CD4-positive, alpha-beta memory T cell (primary cell): ENCODE data around the gene TLE7. TPM values are rescaled to one million over a fixed set of nuclear protein-coding genes. Genes with fewer than 3 reads are reported as not detected.

ENCODE experiments used
- CTCF ChIA-PET: fragments of 350-600 bp; sonication (Branson Sonifier 250); formaldehyde crosslinking; loops from one replicate; lab custom pipeline; 2021; ENCODE audit warnings: inconsistent platforms; ENCODE audit not compliant: partially characterized antibody; lab: Charles Lee
- POLR2A ChIA-PET: fragments of 350-600 bp; sonication (Branson Sonifier 250); formaldehyde crosslinking; loops from one replicate; lab custom pipeline; 2021; ENCODE audit not compliant: partially characterized antibody; lab: Charles Lee
- DNase-seq, 5 donors: peaks; one replicate each; pipeline versions ENCODE4 v3.0.0 to v3.0.0-alpha.2; 2020 to 2022; ENCODE audit warnings: mixed read lengths in 1 of 5
- H3K27ac ChIP-seq: one replicate; pipeline ENCODE4 v1.7.0; 2013; ENCODE audit warnings: low read depth, low read length
- H3K27me3 ChIP-seq: 2 replicates; pipeline ENCODE4 v1.7.0; 2013; ENCODE audit warnings: mild to moderate bottlenecking, low read length, moderate library complexity; ENCODE audit not compliant: insufficient read depth
- H3K36me3 ChIP-seq: 2 replicates; pipeline ENCODE4 v1.7.0; 2013; ENCODE audit warnings: mild to moderate bottlenecking, low read length, moderate library complexity; ENCODE audit not compliant: insufficient read depth
- H3K4me1 ChIP-seq: 2 replicates; pipeline ENCODE4 v1.7.0; 2013; ENCODE audit warnings: mild to moderate bottlenecking, low read length, moderate library complexity; ENCODE audit not compliant: insufficient read depth
- H3K4me3 ChIP-seq, 2 donors: one replicate each; pipeline ENCODE4 v1.7.0; 2013; ENCODE audit warnings: low read length in 2 of 2, mild to moderate bottlenecking in 1 of 2
- H3K9me3 ChIP-seq, 2 donors: one replicate each; pipeline ENCODE4 v1.7.0; 2013; ENCODE audit warnings: low read length in 2 of 2, control low read depth in 1 of 2; ENCODE audit not compliant: control insufficient read depth in 1 of 2
- H3K27ac Mint-ChIP-seq, 7 donors: one replicate each; pipeline ENCODE4 v1.8.0; 2020 to 2021; ENCODE audit warnings: mixed read lengths in 7 of 7, mild to moderate bottlenecking in 6 of 7, inconsistent platforms in 3 of 7, moderate library complexity in 3 of 7
- H3K27me3 Mint-ChIP-seq, 2 donors: one replicate each; pipeline ENCODE4 v1.8.0; 2020 to 2021; ENCODE audit warnings: mixed read lengths in 2 of 2
- H3K36me3 Mint-ChIP-seq, 2 donors: one replicate each; pipeline ENCODE4 v1.8.0; 2020 to 2021; ENCODE audit warnings: mixed read lengths in 2 of 2, inconsistent platforms in 1 of 2, mild to moderate bottlenecking in 1 of 2
- H3K4me1 Mint-ChIP-seq, 4 donors: one replicate each; pipeline ENCODE4 v1.8.0; 2020 to 2021; ENCODE audit warnings: mixed read lengths in 4 of 4, mild to moderate bottlenecking in 1 of 4
- H3K4me3 Mint-ChIP-seq, 8 donors: one replicate each; pipeline ENCODE4 v1.8.0; 2020 to 2021; ENCODE audit warnings: mixed read lengths in 8 of 8, mild to moderate bottlenecking in 7 of 8, moderate library complexity in 6 of 8, inconsistent platforms in 3 of 8
- H3K9me3 Mint-ChIP-seq, 8 donors: one replicate each; pipeline ENCODE4 v1.8.0; 2020 to 2021; ENCODE audit warnings: mixed read lengths in 8 of 8, mild to moderate bottlenecking in 5 of 8, inconsistent platforms in 3 of 8, moderate library complexity in 1 of 8
- intact Hi-C: fragments of 100-400 bp; cut with micrococcal nuclease; formaldehyde crosslinking; loops from one replicate; pipeline ENCODE4 v1.15.1; 2023
- polyA plus RNA-seq, 2 donors: library from polyadenylated mRNA; unstranded; fragments of 300-500 nt; fragmentation: Illumina TruSeq; gene quantifications; one replicate each; pipeline ENCODE4 v1.2.3, GENCODE V29; 2021
- total RNA-seq, 2 experiments: library from RNA; stranded (reverse); gene quantifications; one replicate each; pipeline ENCODE4 v1.2.3, GENCODE V29; 2021

Gene TLE7
- total and polyA plus RNA-seq, 4 experiments from 2014 or later = not detected

GRCh38 chr16:71456801-71457200 is 14.9 kb upstream of the TLE7 start:
- H3K4me1 ChIP-seq = peaks cover 16% of the 10 kb centered on the region
- no peak for DNase-seq
- Mint-ChIP-seq H3K4me3 (no peak overlapping the region), H3K27me3 (no peaks in the 10 kb centered on the region), H3K9me3 (peaks cover 2 to 18% (median 14%) of the 10 kb centered on the region in 8 donors), H3K27ac (no peak overlapping the region), H3K36me3 (peaks cover 51 to 53% of the 10 kb centered on the region in 2 donors), H3K4me1 (peaks cover 2 to 17% (median 10%) of the 10 kb centered on the region in 4 donors)
- H3K27me3 ChIP-seq = no peaks in the 10 kb centered on the region
- CTCF ChIA-PET = interaction anchor here (1.0 to 1.5 kb wide), 2 partner anchors 44 to 154 kb away, joined by 3 read pairs; no protein-coding TSS in a partner anchor
- H3K4me3 ChIP-seq = no peak overlapping the region
- H3K9me3 ChIP-seq = peaks cover 0 to 6% of the 10 kb centered on the region in 2 donors
- intact Hi-C loops = no loop called here
- no peak overlapping the region for H3K27ac ChIP-seq
- POLR2A ChIA-PET = no interaction called here
- peaks cover 11% of the 10 kb centered on the region for H3K36me3 ChIP-seq

GRCh38 chr16:71453036-71453435 is 11.2 kb upstream of the TLE7 start:
- Mint-ChIP-seq H3K36me3 (peaks cover 84 to 86% of the 10 kb centered on the region in 2 donors), H3K4me1 (no peaks in the 10 kb centered on the region), H3K27me3 (no peaks in the 10 kb centered on the region), H3K9me3 (peaks cover 6 to 54% (median 49%) of the 10 kb centered on the region in 8 donors), H3K27ac (no peak overlapping the region), H3K4me3 (peak overlapping the region in 1 of 8 donors; percentile 31)
- no peak for DNase-seq
- Histone ChIP-seq H3K27ac (no peak overlapping the region), H3K4me1 (no peaks in the 10 kb centered on the region), H3K4me3 (no peak overlapping the region), H3K9me3 (peaks cover 13 to 31% of the 10 kb centered on the region in 2 donors), H3K27me3 (no peaks in the 10 kb centered on the region), H3K36me3 (peaks cover 43% of the 10 kb centered on the region)
- ChIA-PET POLR2A (no interaction called here), CTCF (interaction anchor here (0.7 kb wide), 1 partner anchor 216 kb away, joined by 3 read pairs; no protein-coding TSS in a partner anchor)
- intact Hi-C loops = no loop called here

GRCh38 chr16:71449020-71449419 is 7.2 kb upstream of the TLE7 start:
- Histone ChIP-seq H3K4me3 (no peak overlapping the region), H3K27me3 (no peaks in the 10 kb centered on the region), H3K4me1 (no peaks in the 10 kb centered on the region), H3K36me3 (peaks cover 43% of the 10 kb centered on the region), H3K9me3 (peaks cover 13 to 46% of the 10 kb centered on the region in 2 donors), H3K27ac (no peak overlapping the region)
- DNase-seq = no peak
- peaks cover 65 to 66% of the 10 kb centered on the region in 2 donors for H3K36me3 Mint-ChIP-seq
- intact Hi-C loops = loop anchor here (5.0 kb wide), 1 partner anchor 48 kb away; no protein-coding TSS in a partner anchor
- H3K27ac Mint-ChIP-seq = peak overlapping the region in 1 of 7 donors; percentile 37
- H3K27me3 Mint-ChIP-seq = no peaks in the 10 kb centered on the region
- peaks cover 6 to 89% (median 75%) of the 10 kb centered on the region in 8 donors for H3K9me3 Mint-ChIP-seq
- ChIA-PET POLR2A (no interaction called here), CTCF (interaction anchor here (1.2 to 1.4 kb wide), 2 partner anchors 38 to 162 kb away, joined by 3 read pairs; no protein-coding TSS in a partner anchor)
- H3K4me1 Mint-ChIP-seq = no peaks in the 10 kb centered on the region
- no peak overlapping the region for H3K4me3 Mint-ChIP-seq

GRCh38 chr16:71448274-71448866 is 6.5 kb upstream of the TLE7 start:
- H3K4me1 Mint-ChIP-seq = no peaks in the 10 kb centered on the region
- Histone ChIP-seq H3K4me3 (no peak overlapping the region), H3K36me3 (peaks cover 43% of the 10 kb centered on the region), H3K27me3 (no peaks in the 10 kb centered on the region), H3K27ac (no peak overlapping the region), H3K4me1 (no peaks in the 10 kb centered on the region), H3K9me3 (peaks cover 13 to 46% of the 10 kb centered on the region in 2 donors)
- H3K27me3 Mint-ChIP-seq = no peaks in the 10 kb centered on the region
- H3K9me3 Mint-ChIP-seq = peaks cover 6 to 95% (median 78%) of the 10 kb centered on the region in 8 donors
- ChIA-PET CTCF (interaction anchor here (0.7 to 1.2 kb wide), 3 partner anchors 16 to 52 kb away, joined by 3 to 4 read pairs (median 3); no protein-coding TSS in a partner anchor), POLR2A (no interaction called here)
- no peak for DNase-seq
- intact Hi-C loops = loop anchor here (5.0 kb wide), 1 partner anchor 49 kb away; no protein-coding TSS in a partner anchor
- H3K27ac Mint-ChIP-seq = no peak overlapping the region
- no peak overlapping the region for H3K4me3 Mint-ChIP-seq
- H3K36me3 Mint-ChIP-seq = peaks cover 59% of the 10 kb centered on the region in 2 donors

GRCh38 chr16:71443714-71444113 is 1.9 kb upstream of the TLE7 start:
- Histone ChIP-seq H3K27me3 (no peaks in the 10 kb centered on the region), H3K27ac (no peak overlapping the region), H3K4me1 (no peaks in the 10 kb centered on the region), H3K9me3 (peaks cover 4 to 22% of the 10 kb centered on the region in 2 donors), H3K4me3 (no peak overlapping the region), H3K36me3 (peaks cover 3% of the 10 kb centered on the region)
- Mint-ChIP-seq H3K9me3 (peaks cover 0 to 50% (median 39%) of the 10 kb centered on the region in 8 donors), H3K27me3 (peaks cover 2 to 12% of the 10 kb centered on the region in 2 donors), H3K4me1 (peaks cover 0 to 3% (median 0%) of the 10 kb centered on the region in 4 donors), H3K27ac (no peak overlapping the region), H3K4me3 (peak overlapping the region in 1 of 8 donors; percentile 38), H3K36me3 (peaks cover 13% of the 10 kb centered on the region in 2 donors)
- ChIA-PET POLR2A (no interaction called here), CTCF (interaction anchor here (1.1 to 1.6 kb wide), 2 partner anchors 31 to 56 kb away, joined by 3 to 6 read pairs; no protein-coding TSS in a partner anchor)
- DNase-seq = no peak
- intact Hi-C loops = no loop called here

GRCh38 chr16:71441348-71442050 is 355 bp downstream of the TLE7 start:
- peak in 2 of 5 donors; percentile 11 to 15 for DNase-seq
- Histone ChIP-seq H3K4me3 (no peak overlapping the region), H3K27ac (no peak overlapping the region), H3K36me3 (no peaks in the 10 kb centered on the region), H3K4me1 (no peaks in the 10 kb centered on the region), H3K9me3 (peaks cover 0 to 5% of the 10 kb centered on the region in 2 donors), H3K27me3 (no peaks in the 10 kb centered on the region)
- Mint-ChIP-seq H3K36me3 (peaks cover 0 to 3% of the 10 kb centered on the region in 2 donors), H3K9me3 (peaks cover 0 to 27% (median 22%) of the 10 kb centered on the region in 8 donors), H3K27me3 (peaks cover 7 to 22% of the 10 kb centered on the region in 2 donors), H3K27ac (no peak overlapping the region), H3K4me3 (no peak overlapping the region), H3K4me1 (peaks cover 0 to 3% (median 0%) of the 10 kb centered on the region in 4 donors)
- ChIA-PET CTCF (interaction anchor here (1.2 kb wide), 1 partner anchor 58 kb away, joined by 3 read pairs; no protein-coding TSS in a partner anchor), POLR2A (no interaction called here)
- intact Hi-C loops = no loop called here
